Measurements from ENCODE around the gene RNF144B.

GRCh38 chr6:18343741-18344140 lies 43.4 kb upstream of the RNF144B start:
- TF ChIP-seq POLR2A (IDR thresholded peaks at IDR 0.05) (no peak), CTCF (IDR thresholded peaks at IDR 0.05) (no peak)
